ENCODE data around the gene TMEM167A. TPM values are rescaled to one million over a fixed set of nuclear protein-coding genes. Genes with fewer than 3 reads are reported as not detected.

TMEM167A gene
- total RNA-seq, 1 donor from 2014 or later = 38.3 TPM

GRCh38 chr5:83009408-83009807 is 67.8 kb downstream of the TMEM167A start:
- Histone ChIP-seq H3K27ac (no peak overlapping the region), H3K36me3 (no peaks in the 10 kb centered on the region), H3K27me3 (no peaks in the 10 kb centered on the region), H3K4me3 (no peak overlapping the region), H3K4me1 (no peaks in the 10 kb centered on the region), H3K9me3 (no peaks in the 10 kb centered on the region)
- no peak for DNase-seq (ENCODE audit: low spot score in 2 of 2)
- intact Hi-C loops (cut with DNase I) = no loop called here
- TF ChIP-seq CTCF (IDR thresholded peaks at IDR 0.05) = no peak

GRCh38 chr5:83007755-83008154 is 69.4 kb downstream of the TMEM167A start:
- DNase-seq (ENCODE audit: low spot score in 2 of 2) = no peak
- no peak for TF ChIP-seq CTCF (IDR thresholded peaks at IDR 0.05)
- Histone ChIP-seq H3K4me1 (no peaks in the 10 kb centered on the region), H3K36me3 (no peaks in the 10 kb centered on the region), H3K4me3 (no peak overlapping the region), H3K9me3 (no peaks in the 10 kb centered on the region), H3K27me3 (no peaks in the 10 kb centered on the region), H3K27ac (no peak overlapping the region)
- intact Hi-C loops (cut with DNase I) = no loop called here

GRCh38 chr5:83006683-83007283 is 70.4 kb downstream of the TMEM167A start:
- H3K9me3 ChIP-seq = no peaks in the 10 kb centered on the region
- no peak for TF ChIP-seq CTCF (IDR thresholded peaks at IDR 0.05)
- no peak overlapping the region for H3K4me3 ChIP-seq
- H3K27me3 ChIP-seq = no peaks in the 10 kb centered on the region
- no peak for DNase-seq (ENCODE audit: low spot score in 2 of 2)
- intact Hi-C loops (cut with DNase I) = no loop called here
- no peak overlapping the region for H3K27ac ChIP-seq
- no peaks in the 10 kb centered on the region for H3K36me3 ChIP-seq
- no peaks in the 10 kb centered on the region for H3K4me1 ChIP-seq

- DNase-seq (ENCODE audit: low spot score in 2 of 2) = no peak
- TF ChIP-seq CTCF (IDR thresholded peaks at IDR 0.05) = no peak
- no peaks in the 10 kb centered on the region for H3K27me3 ChIP-seq
- no peaks in the 10 kb centered on the region for H3K9me3 ChIP-seq
- intact Hi-C loops (cut with DNase I) = no loop called here
- H3K4me3 ChIP-seq = no peak overlapping the region
- no peak overlapping the region for H3K27ac ChIP-seq
- no peaks in the 10 kb centered on the region for H3K4me1 ChIP-seq
- H3K36me3 ChIP-seq = no peaks in the 10 kb centered on the region
Observed at GRCh38 chr5:83003791-83004190, 73.4 kb downstream of the TMEM167A start.

Other genes with a start within 250 kb of the TMEM167A start
- gene XRCC4, start 153 bp upstream of the TMEM167A start, total RNA-seq = not detected

Data from ascending aorta (tissue), 2 donors.